HG02623 (cell line): Measurements from ENCODE around the gene MSH2.
"Not testable (repeated sequence)": the region's sequence is repeated elsewhere in the genome, so short reads cannot be mapped to it uniquely, and the experiment has no call there.

Experiments
- ATAC-seq: cut with Tn5 transposase; IDR thresholded peaks from one replicate; pipeline ENCODE4 v1.9.1; 2021; ENCODE audit warnings: moderate library complexity; ENCODE audit not compliant: unreplicated experiment

The MSH2 gene

GRCh38 chr2:47406649-47407330 is 3.8 kb downstream of the MSH2 start:
- ATAC-seq, result not testable (repeated sequence)

GRCh38 chr2:47407976-47408375 is 5.0 kb downstream of the MSH2 start:
- ATAC-seq, result not testable (repeated sequence)

GRCh38 chr2:47414682-47415458 is 11.9 kb downstream of the MSH2 start:
- no peak for ATAC-seq

GRCh38 chr2:47420214-47420613 is 17.3 kb downstream of the MSH2 start:
- ATAC-seq, result no peak

GRCh38 chr2:47420683-47421082 is 17.7 kb downstream of the MSH2 start:
- ATAC-seq, result not testable (repeated sequence)

GRCh38 chr2:47422016-47422415 is 19.1 kb downstream of the MSH2 start:
- no peak for ATAC-seq

GRCh38 chr2:47422560-47422959 is 19.6 kb downstream of the MSH2 start:
- no peak for ATAC-seq

GRCh38 chr2:47426786-47427185 is 23.8 kb downstream of the MSH2 start:
- no peak for ATAC-seq

- no peak for ATAC-seq
Measured at GRCh38 chr2:47429795-47430194, 26.8 kb downstream of the MSH2 start.

- not testable (repeated sequence) for ATAC-seq
Measured at GRCh38 chr2:47433006-47433405, 30.1 kb downstream of the MSH2 start.

GRCh38 chr2:47433445-47433844 is 30.5 kb downstream of the MSH2 start:
- ATAC-seq, result not testable (repeated sequence)

GRCh38 chr2:47437287-47437686 is 34.3 kb downstream of the MSH2 start:
- ATAC-seq, result no peak

- ATAC-seq, result no peak
Measured at GRCh38 chr2:47438106-47438505, 35.1 kb downstream of the MSH2 start.

GRCh38 chr2:47438783-47439182 is 35.8 kb downstream of the MSH2 start:
- no peak for ATAC-seq

- ATAC-seq, result no peak
Measured at GRCh38 chr2:47451790-47452189, 48.8 kb downstream of the MSH2 start.

- no peak for ATAC-seq
Measured at GRCh38 chr2:47452761-47453160, 49.8 kb downstream of the MSH2 start.

- ATAC-seq, result not testable (repeated sequence)
Measured at GRCh38 chr2:47454818-47455217, 51.9 kb downstream of the MSH2 start.

- ATAC-seq, result no peak
Measured at GRCh38 chr2:47455411-47455810, 52.5 kb downstream of the MSH2 start.

- ATAC-seq, result no peak
Measured at GRCh38 chr2:47456851-47457250, 53.9 kb downstream of the MSH2 start.

GRCh38 chr2:47457268-47457667 is 54.3 kb downstream of the MSH2 start:
- ATAC-seq, result no peak

GRCh38 chr2:47459021-47459420 is 56.1 kb downstream of the MSH2 start:
- no peak for ATAC-seq

- no peak for ATAC-seq
Measured at GRCh38 chr2:47460766-47461165, 57.8 kb downstream of the MSH2 start.
